ENCODE results near the gene HCLS1.

HCLS1 gene

DNA sequence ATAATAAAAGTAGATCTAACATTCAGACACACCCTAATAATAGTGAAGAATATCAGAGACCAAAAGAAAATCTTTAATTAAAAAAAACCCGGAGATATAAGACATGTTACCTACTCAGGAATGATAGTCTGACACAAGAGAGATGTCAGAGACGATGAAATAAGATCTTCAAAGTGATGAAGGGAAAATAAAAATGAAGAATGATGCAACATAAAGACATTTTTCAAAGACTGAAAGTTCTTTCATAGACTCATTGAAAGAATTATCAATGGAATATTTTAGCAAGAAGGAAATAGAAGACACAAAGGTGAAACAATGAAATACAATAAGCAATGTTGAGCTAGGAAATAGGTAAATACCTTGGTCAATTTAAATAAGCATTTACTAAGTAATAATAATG, 19.6 kb downstream of the HCLS1 start:
- H3K27ac ChIP-seq: no peak overlapping the region
- TF ChIP-seq ZFX (IDR thresholded peaks at IDR 0.05): no peak
- TF ChIP-seq, protein P1, sequence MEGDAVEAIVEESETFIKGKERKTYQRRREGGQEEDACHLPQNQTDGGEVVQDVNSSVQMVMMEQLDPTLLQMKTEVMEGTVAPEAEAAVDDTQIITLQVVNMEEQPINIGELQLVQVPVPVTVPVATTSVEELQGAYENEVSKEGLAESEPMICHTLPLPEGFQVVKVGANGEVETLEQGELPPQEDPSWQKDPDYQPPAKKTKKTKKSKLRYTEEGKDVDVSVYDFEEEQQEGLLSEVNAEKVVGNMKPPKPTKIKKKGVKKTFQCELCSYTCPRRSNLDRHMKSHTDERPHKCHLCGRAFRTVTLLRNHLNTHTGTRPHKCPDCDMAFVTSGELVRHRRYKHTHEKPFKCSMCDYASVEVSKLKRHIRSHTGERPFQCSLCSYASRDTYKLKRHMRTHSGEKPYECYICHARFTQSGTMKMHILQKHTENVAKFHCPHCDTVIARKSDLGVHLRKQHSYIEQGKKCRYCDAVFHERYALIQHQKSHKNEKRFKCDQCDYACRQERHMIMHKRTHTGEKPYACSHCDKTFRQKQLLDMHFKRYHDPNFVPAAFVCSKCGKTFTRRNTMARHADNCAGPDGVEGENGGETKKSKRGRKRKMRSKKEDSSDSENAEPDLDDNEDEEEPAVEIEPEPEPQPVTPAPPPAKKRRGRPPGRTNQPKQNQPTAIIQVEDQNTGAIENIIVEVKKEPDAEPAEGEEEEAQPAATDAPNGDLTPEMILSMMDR (conservative IDR thresholded peaks at IDR 0.05): no peak

DNA sequence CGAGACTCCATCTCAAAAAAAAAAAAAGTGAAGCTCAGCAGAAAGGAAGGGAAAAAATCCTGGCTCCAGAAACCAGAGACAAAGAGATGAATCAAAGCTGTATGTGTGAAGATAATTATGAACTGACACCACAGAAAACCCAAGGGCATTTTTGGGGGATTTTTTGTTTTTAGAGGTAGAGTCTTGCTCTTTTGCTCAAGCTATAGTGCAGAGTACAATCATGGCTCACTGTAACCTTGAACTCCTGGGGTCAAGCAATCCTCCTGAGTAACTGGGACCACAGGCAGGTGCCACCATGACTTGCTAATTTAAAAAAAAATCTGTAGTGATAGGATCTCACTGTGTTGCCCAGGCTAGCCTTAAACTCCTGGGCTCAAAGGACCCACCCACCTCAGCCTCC, 22.8 kb downstream of the HCLS1 start:
- H3K27ac ChIP-seq: no peak overlapping the region
- TF ChIP-seq, protein P1 (conservative IDR thresholded peaks at IDR 0.05): no peak
- TF ChIP-seq ZFX (IDR thresholded peaks at IDR 0.05): no peak

DNA sequence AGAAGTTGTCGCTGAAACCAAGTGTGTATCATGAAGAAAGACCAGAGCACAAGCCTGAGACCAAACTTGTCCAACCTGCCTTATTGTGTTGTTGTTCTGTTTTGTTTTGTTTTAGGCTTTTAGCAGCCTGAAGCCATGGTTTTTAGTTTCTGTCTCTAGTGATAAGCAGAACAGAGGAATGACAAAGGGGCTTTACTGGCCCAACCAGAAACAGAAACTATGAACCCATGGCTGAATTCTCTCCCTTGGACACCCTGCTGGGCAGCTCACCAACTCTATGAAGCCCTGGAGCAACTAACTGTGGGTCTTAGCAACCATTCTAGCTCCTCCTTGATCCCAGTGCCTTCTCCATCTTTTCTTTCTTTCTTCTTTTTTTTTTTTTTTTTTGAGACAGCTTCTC, 30.3 kb downstream of the HCLS1 start:
- TF ChIP-seq, protein P1 (conservative IDR thresholded peaks at IDR 0.05): no peak
- no peak for TF ChIP-seq ZFX (IDR thresholded peaks at IDR 0.05)
- H3K27ac ChIP-seq: no peak overlapping the region

DNA sequence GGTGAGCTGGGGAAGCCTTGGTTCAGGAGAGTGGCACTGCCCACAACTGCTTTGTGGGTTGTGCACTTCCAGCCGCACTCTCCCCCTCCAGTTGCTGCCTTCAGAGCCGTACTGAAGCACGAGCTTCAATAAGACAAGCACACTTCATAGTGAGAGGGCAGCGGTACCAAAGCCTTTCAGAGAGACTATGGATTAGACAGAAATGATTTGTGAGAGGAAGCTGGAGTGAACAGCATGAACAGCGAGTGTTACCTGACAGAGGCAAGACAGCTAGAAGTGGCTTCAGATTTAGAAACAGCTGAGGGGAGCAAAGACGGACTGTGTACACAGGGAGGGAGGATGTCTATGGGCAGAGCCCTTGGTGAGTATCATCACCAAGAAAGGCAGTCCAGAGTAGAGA, 31.1 kb downstream of the HCLS1 start:
- H3K27ac ChIP-seq: no peak overlapping the region
- no peak for TF ChIP-seq ZFX (IDR thresholded peaks at IDR 0.05)
- TF ChIP-seq, protein P1 (conservative IDR thresholded peaks at IDR 0.05): no peak

DNA sequence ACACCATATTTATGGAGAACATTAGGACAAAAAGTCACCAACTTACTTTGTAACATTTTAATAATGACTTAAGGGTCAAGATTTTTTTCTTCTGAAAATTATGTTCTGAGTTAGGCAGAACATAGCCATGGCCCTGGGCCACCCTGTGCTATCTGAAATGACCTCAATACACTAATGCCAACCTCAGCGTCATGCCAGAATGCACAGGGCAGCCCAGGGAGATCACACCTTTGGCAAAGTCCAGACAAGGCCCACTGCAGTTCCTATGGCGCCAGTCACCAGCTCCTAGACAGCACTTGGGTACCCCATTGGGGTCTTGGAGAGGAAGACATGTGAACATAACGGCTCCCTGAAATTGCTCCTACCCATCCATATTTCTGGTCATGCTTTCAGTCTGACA, 33.1 kb downstream of the HCLS1 start:
- H3K27ac ChIP-seq: no peak overlapping the region
- no peak for TF ChIP-seq ZFX (IDR thresholded peaks at IDR 0.05)
- TF ChIP-seq, protein P1 (conservative IDR thresholded peaks at IDR 0.05): no peak

DNA sequence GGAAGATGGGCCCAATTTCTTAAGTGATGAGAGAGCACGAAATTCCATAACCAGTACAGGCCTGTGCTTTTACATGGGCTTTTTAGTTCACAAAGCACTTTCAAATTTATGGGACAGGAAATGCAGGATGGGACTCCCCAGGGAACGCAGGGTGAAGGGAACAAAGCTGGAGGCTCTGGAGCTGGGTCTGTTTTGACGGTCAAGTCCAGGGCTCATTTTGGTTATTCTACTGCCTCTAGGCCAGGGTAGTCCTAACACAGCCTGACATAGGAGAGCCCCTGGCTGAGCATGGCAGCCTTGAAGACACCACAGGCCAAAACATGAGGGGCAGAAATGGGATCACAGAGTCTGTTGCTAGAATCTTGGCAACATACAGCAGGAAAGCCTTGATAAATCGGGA, 33.5 kb downstream of the HCLS1 start:
- TF ChIP-seq ZFX (IDR thresholded peaks at IDR 0.05): no peak
- TF ChIP-seq, protein P1 (conservative IDR thresholded peaks at IDR 0.05): no peak
- H3K27ac ChIP-seq: no peak overlapping the region

DNA sequence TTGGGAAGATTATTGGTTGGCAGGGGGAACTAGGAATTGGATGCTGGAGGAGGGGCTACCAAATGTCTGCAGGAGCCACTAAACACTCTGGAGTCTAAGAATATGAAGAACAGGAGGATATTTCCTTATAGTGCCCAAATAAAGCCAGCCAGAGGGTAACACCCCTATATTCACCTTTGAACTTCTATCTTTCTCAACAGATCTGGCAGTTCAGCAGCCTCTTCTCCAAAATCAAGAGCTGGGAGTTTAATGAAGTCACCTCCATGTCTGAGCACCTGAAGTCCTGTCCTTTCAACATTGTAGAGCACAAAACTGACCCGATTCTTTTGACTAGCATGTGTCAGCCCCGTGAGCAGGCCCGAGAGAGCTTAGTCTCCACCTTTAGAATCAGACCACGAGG, 34.2 kb downstream of the HCLS1 start:
- TF ChIP-seq, protein P1 (conservative IDR thresholded peaks at IDR 0.05): no peak
- TF ChIP-seq ZFX (IDR thresholded peaks at IDR 0.05): no peak
- no peak overlapping the region for H3K27ac ChIP-seq

Data from C4-2B (cell line).